SK-N-DZ (cell line): ENCODE measurements around the gene CTDNEP1.

Experiments used
- small RNA-seq, 2 experiments: library from RNA; depleted of rRNA; stranded (forward); fragments of <200 nt; gene quantifications; one replicate each; pipeline ENCODE3, GENCODE V24; 2014

CTDNEP1 gene

Small RNAs within 50 kb of the gene (small RNA-seq; reads per million reads assigned to genes)
- gene MIR324, result 2.3 to 15.5 reads per million in 2 experiments
- 0 reads per million in 2 experiments for gene RF00019
